ENCODE results near the gene CCDC71.

The CCDC71 gene

DNA sequence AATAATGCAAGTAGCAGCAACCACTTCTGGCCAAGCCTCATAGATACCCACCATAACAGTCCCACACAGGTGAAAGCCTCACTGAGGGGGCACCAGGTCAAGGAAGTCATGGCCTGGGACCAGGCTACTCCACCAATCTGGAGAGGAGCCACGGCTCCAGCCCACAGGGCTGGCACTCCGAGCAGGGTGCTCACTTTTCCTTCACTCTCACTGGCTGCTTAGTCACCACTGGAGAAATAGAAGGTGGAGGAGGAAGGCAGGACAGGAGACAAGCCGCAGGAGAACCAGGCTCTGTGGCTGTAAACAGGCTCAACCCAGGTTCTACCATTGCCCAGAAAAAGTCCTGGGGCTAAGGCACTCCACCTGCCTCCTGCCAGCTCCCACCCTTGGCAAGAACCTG, 46.7 kb downstream of the CCDC71 start:
- H3K9ac ChIP-seq (ENCODE audit: low read length) = peak overlapping the region; percentile 96
- H3K27ac ChIP-seq (ENCODE audit: low read length) = peak overlapping the region; percentile 68; the same call in 1 of the 2 replicates
- H3K36me3 ChIP-seq (replicated peaks; ENCODE audit: insufficient read depth, low read length) = 0 out of 2 replicates have a peak, but pooled peaks cover 3% of the 10 kb centered on the region
- H3K27me3 ChIP-seq (replicated peaks; ENCODE audit: insufficient read depth, low read length) = peaks cover 3% of the 10 kb centered on the region; the same call in 1 of the 2 replicates
- no peak for TF ChIP-seq EZH2phosphoT487 (IDR thresholded peaks at IDR 0.05; ENCODE audit: low read length)
- TF ChIP-seq, protein P1, sequence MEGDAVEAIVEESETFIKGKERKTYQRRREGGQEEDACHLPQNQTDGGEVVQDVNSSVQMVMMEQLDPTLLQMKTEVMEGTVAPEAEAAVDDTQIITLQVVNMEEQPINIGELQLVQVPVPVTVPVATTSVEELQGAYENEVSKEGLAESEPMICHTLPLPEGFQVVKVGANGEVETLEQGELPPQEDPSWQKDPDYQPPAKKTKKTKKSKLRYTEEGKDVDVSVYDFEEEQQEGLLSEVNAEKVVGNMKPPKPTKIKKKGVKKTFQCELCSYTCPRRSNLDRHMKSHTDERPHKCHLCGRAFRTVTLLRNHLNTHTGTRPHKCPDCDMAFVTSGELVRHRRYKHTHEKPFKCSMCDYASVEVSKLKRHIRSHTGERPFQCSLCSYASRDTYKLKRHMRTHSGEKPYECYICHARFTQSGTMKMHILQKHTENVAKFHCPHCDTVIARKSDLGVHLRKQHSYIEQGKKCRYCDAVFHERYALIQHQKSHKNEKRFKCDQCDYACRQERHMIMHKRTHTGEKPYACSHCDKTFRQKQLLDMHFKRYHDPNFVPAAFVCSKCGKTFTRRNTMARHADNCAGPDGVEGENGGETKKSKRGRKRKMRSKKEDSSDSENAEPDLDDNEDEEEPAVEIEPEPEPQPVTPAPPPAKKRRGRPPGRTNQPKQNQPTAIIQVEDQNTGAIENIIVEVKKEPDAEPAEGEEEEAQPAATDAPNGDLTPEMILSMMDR (IDR thresholded peaks at IDR 0.05; ENCODE audit: low read length) = no peak
- no peak for TF ChIP-seq EZH2 (optimal IDR thresholded peaks at IDR 0.05; ENCODE audit: low read depth, low read length)
- H3K4me3 ChIP-seq (ENCODE audit: low read length) = peak overlapping the region; percentile 92
- DNase-seq = no peak
- H3K4me1 ChIP-seq (ENCODE audit: low read length) = peaks cover 8% of the 10 kb centered on the region
- peak overlapping the region; percentile 99 for H3K4me2 ChIP-seq (ENCODE audit: low read depth, low read length)
- no peaks in the 10 kb centered on the region for H4K20me1 ChIP-seq (ENCODE audit: insufficient read depth, low read length)
- no peaks in the 10 kb centered on the region for H3K9me3 ChIP-seq (replicated peaks; ENCODE audit: insufficient read depth, low read length)
- no peak overlapping the region for H2AFZ ChIP-seq (ENCODE audit: low read length)
- no peaks in the 10 kb centered on the region for H3K9me2 ChIP-seq (replicated peaks; ENCODE audit: insufficient read depth, low read length)
- peaks cover 12% of the 10 kb centered on the region for H3F3A ChIP-seq (ENCODE audit: insufficient read depth, low read length)
- H3K79me2 ChIP-seq (ENCODE audit: low read length) = peaks cover 24% of the 10 kb centered on the region

GRCh38 chr3:49119036-49119435, 47.1 kb downstream of the CCDC71 start:
- Histone ChIP-seq H3K4me3 (ENCODE audit: low read length) (no peak overlapping the region), H3K36me3 (replicated peaks; ENCODE audit: insufficient read depth, low read length) (0 out of 2 replicates have a peak, but pooled peaks cover 3% of the 10 kb centered on the region), H3K9me2 (replicated peaks; ENCODE audit: insufficient read depth, low read length) (no peaks in the 10 kb centered on the region), H3K4me1 (ENCODE audit: low read length) (peaks cover 8% of the 10 kb centered on the region), H3K79me2 (ENCODE audit: low read length) (peaks cover 24% of the 10 kb centered on the region), H3K27me3 (replicated peaks; ENCODE audit: insufficient read depth, low read length) (no peaks in the 10 kb centered on the region), H3F3A (ENCODE audit: insufficient read depth, low read length) (peaks cover 12% of the 10 kb centered on the region), H3K4me2 (ENCODE audit: low read depth, low read length) (peak overlapping the region; percentile 99; the same call in 1 of the 2 replicates), H4K20me1 (ENCODE audit: insufficient read depth, low read length) (no peaks in the 10 kb centered on the region), H2AFZ (ENCODE audit: low read length) (no peak overlapping the region), H3K9me3 (replicated peaks; ENCODE audit: insufficient read depth, low read length) (no peaks in the 10 kb centered on the region), H3K27ac (ENCODE audit: low read length) (no peak overlapping the region), H3K9ac (ENCODE audit: low read length) (no peak overlapping the region)
- no peak for TF ChIP-seq EZH2 (optimal IDR thresholded peaks at IDR 0.05; ENCODE audit: low read depth, low read length)
- TF ChIP-seq EZH2phosphoT487 (IDR thresholded peaks at IDR 0.05; ENCODE audit: low read length) = no peak
- TF ChIP-seq, protein P1 (IDR thresholded peaks at IDR 0.05; ENCODE audit: low read length) = no peak
- no peak for DNase-seq
